Left renal pelvis (tissue), 4 donors: ENCODE measurements around the gene MEIOSIN. TPM values are rescaled to one million over a fixed set of nuclear protein-coding genes. Genes with fewer than 3 reads are reported as not detected.

Experiments
- DNase-seq, 4 donors: peaks; one replicate each; pipeline ENCODE4 v3.0.0-alpha.2; 2013; ENCODE audit warnings: low read depth in 4 of 4, low spot score in 3 of 4
- polyA plus RNA-seq, 4 donors: library from polyadenylated mRNA; unstranded; fragments of 120-200 nt; gene quantifications; one replicate each; pipeline ENCODE4 v1.2.1, GENCODE V29; 2013; ENCODE audit not compliant: insufficient read length in 4 of 4

MEIOSIN gene
- polyA plus RNA-seq, 4 donors, result not detected

GRCh38 chr19:45763691-45764294, 30.6 kb downstream of the MEIOSIN start:
- no peak for DNase-seq

DNA sequence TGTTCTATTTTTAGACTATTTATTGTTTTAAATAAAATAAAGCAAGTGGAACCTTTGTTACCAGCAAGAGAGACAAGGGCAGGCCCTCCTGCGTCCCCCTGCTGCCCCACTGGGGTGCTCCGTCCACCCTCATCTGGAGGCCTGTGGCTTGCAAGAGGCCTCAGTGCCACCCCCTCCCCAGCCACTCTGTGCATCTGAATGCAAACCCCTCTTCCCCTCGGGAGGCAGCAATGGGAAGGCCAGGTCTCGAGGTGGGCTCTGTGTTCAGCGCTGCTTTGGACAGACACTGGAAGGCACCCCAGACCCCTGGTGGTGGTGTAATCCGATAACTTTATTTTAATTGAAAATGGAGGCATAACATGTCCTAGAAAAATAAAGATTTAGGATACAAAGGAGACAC, 31.2 kb downstream of the MEIOSIN start:
- no peak for DNase-seq

GRCh38 chr19:45764945-45765701, 31.9 kb downstream of the MEIOSIN start:
- DNase-seq, result no peak

- DNase-seq, result no peak
Observed at GRCh38 chr19:45765702-45766295, 32.6 kb downstream of the MEIOSIN start.

DNA sequence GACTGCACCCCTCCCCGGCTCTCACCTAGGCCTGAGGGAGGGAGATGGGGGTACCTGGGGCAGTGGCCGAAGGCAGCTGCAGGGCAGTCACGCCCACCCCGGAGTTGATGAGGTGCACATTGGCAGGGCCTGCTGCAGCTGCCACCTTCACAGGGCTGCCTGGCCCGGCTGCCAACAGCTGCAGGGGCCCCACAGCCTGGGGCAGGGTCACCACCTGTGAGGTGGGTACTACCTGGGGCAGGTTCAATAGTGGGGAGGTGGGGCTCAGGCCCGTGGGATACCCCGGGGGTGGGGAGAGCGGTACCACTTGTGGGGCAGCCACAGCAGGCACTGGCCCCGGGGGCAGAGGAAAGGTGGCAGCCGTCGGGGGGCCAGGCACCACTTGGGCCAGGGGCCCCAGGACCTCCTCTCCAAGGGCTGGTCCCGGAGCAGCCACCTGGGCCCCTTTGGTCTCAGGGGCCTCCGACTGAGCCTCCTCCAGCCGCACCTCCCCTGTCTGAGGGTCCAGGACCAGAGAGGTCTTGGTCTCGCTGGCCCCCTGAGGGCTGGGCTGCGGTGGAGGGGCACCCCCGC, 33.1 kb downstream of the MEIOSIN start:
- no peak for DNase-seq

DNA sequence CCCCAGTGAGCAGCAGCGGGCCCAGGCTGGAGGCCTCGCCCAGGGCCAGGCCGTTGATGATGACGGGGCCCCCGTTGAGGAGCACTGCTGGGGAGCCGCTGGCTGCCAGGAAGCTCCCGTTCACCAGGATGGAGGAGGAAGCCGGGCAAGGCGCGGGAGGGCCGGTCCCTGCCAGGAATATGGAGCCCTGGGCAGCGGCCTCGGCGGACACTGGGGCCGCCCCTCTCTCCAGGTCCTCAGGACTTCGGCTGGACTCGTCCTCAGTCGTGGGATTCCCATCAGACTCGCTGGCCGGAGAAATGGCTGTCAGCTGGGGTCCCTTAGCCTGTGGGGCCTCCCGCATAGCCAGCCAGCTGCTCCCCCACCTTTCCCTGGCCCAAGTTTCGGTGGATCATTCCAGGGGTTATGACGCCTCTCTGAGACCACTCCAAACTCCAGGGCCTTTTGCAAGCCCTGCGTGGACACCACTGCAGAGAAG, 33.7 kb downstream of the MEIOSIN start:
- no peak for DNase-seq

DNA sequence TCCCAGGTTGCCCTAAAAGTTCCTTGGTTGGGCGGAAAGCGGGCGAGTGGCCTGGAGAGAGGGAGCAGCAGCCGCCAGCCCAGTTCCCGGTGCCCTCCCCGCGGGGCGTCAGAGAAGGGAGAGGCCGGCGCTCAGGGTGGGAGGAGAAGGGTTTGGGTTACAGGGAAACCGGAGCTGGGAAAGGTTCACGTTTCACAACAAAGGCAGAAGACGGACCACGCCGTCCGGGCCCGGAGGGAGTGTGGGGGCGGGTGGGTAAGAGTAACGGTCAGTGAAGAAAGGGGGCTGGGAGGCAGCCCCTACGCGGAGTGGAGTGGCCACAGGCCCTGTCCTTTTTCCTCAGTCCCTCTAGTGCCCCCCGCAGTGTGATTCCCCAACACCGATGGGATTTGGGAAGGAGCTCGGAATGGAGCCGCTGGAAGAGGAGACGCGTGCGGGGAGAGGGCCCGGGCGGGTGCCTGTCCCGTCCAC, 34.2 kb downstream of the MEIOSIN start:
- peak; percentile 75 to 87 (median 79) for DNase-seq

- DNase-seq, result no peak
Observed at GRCh38 chr19:45767881-45768654, 34.8 kb downstream of the MEIOSIN start.

GRCh38 chr19:45768655-45768983, 35.4 kb downstream of the MEIOSIN start:
- no peak for DNase-seq

- DNase-seq, result peak; percentile 94 to 97 (median 96)
Observed at GRCh38 chr19:45768984-45769782, 35.9 kb downstream of the MEIOSIN start, which contains the start of gene SIX5. TSS of gene SIX5 (minus strand) at chr19:45769252. CDS start at chr19:45768844, 408 bp downstream.

- DNase-seq, result no peak
Observed at GRCh38 chr19:45769821-45770191, 36.6 kb downstream of the MEIOSIN start.

GRCh38 chr19:45770192-45771101, 37.2 kb downstream of the MEIOSIN start:
- peak; percentile 90 to 94 (median 93) for DNase-seq

DNA sequence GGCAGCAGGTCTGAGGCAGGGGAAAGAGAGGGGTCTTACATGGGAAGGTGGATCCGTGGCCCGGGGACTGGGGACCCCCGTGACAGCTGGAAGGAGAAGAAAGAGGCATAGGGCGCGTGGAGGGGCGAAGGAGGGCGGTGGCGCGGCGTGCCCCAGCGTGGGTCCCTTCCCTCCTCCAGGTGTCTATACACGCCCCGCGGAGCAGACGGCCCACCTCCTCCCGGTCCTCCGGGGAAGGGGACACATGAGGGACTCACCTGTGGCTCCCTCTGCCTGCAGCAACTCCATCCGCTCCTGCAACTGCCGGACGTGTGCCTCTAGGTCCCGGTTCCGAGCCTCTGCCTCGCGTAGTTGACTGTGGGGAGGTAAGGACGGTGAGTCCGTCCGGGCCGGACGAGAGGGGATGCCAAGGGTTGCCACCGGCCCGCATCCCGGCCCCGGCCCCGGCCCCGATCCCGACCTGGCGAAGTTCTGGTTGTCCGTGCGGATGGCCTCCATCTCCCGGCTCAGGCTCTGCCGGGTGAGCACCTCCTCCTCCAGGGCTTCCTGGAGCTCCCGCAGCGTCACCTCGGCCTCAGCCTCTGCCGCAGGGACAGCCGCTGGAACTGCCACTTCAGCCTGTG, 38.2 kb downstream of the MEIOSIN start:
- no peak for DNase-seq

DNA sequence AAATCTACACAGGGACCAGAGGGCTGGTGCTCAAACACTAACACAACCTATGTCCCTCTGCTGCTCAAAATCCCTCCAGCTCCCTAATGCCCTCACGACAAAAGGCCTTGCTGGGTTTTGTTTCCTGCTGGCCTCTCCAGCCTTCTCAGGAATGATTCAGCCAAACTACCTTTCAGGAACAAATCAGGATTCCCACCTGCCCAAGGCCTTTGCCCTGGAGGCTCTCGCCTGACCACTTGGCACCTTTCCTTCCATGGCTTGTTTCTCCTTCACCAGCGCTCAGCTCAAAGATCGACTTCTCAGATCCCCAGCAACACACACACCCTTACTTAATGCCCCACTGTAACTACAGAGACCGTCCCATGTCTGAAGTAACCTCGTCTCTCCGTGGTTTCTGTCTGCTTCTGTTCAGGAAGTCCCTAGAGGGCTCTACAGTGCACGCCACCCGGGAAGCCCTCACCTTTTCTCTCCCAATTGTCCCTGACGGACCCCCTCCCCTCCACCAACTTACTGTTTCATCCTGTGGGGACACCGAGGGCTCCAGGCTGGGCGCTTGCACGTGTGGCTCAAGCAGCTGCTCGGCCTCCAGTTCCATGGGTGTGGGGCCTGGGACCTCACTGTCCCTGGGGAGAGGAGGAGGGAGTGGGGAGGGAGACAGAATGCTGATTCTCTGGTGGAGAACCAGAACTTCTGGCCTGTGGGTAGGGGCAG, 39.0 kb downstream of the MEIOSIN start:
- DNase-seq, result no peak

- DNase-seq, result no peak
Observed at GRCh38 chr19:45772912-45773311, 39.7 kb downstream of the MEIOSIN start.

- DNase-seq, result no peak
Observed at GRCh38 chr19:45773384-45773783, 40.1 kb downstream of the MEIOSIN start.

DNA sequence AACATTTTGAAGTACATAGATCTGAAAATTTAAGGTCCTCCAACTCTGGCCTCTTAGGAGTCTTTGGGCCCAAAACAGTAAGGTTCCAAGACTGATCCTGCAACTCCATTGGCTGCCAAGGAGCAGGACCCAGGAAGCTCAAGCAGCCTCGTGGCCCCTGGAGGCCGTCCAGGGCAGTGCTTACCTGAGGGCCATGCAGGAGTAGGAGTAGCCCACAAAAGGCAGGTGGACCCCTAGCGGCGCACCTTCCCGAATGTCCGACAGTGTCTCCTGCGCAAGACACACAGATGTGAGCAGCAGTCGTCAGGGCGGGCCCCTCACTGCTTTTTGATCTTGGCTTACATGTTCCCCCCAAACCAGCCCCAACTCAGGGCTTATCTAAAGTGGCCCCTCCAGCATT, 41.5 kb downstream of the MEIOSIN start:
- no peak for DNase-seq
